H1 (cell line): ENCODE measurements around the gene SHISA9. TPM values are rescaled to one million over a fixed set of nuclear protein-coding genes. Genes with fewer than 3 reads are reported as not detected.
A peak's percentile ranks its signal among the peaks of the same experiment; 100 is the strongest.

Experiments
- CHD1 ChIP-seq: IDR thresholded peaks from 2 replicates; pipeline ENCODE4 v1.6.1; 2012; ENCODE audit warnings: low read depth, low read length, improper control_type of control experiment
- CREB1 ChIP-seq: IDR thresholded peaks from 2 replicates; pipeline ENCODE4 v1.6.1; 2012; ENCODE audit warnings: inconsistent platforms
- KDM4A ChIP-seq: IDR thresholded peaks from one replicate; pipeline ENCODE4 v1.7.1; 2012; ENCODE audit warnings: low read depth, mild to moderate bottlenecking, moderate library complexity, low read length, inconsistent platforms; ENCODE audit not compliant: severe bottlenecking
- SRF ChIP-seq: IDR thresholded peaks from 2 replicates; pipeline ENCODE4 v1.6.1; 2011; ENCODE audit warnings: mild to moderate bottlenecking, low read depth, low read length, moderate library complexity
- TEAD4 ChIP-seq: IDR thresholded peaks from 2 replicates; pipeline ENCODE4 v1.6.1; 2012; ENCODE audit warnings: low read depth, low read length, inconsistent platforms, mixed read lengths
- polyA plus RNA-seq, 7 experiments: library from polyadenylated mRNA; depleted of rRNA in 3 of 7; stranded (reverse) in 5 of 7; unstranded in 2 of 7; fragments of >200 nt in 5 of 7; fragments of 200-250 nt in 2 of 7; gene quantifications; 1 replicate in 5 of 7; 2 replicates in 1 of 7; 4 replicates in 1 of 7; pipeline versions ENCODE4 v1.2.1 to v1.2.3, GENCODE V29; 2011 to 2013; ENCODE audit warnings: missing spikeins in 2 of 7, mixed read lengths in 2 of 7
- total RNA-seq: library from RNA; stranded (reverse); fragmentation: NEBNext Ultra II Directional; extraction: Animal tissue kit (Norgen Biotek cat#: 25700); gene quantifications from 2 replicates; pipeline ENCODE4 v1.2.1, GENCODE V29; 2021
- TF ChIP-seq, protein P1 (sequence below): IDR thresholded peaks from 2 replicates; pipeline ENCODE4 v1.6.1; 2012; ENCODE audit warnings: inconsistent platforms

SHISA9 gene
- total and polyA plus RNA-seq, 2 of the 8 experiments (the other 6 are each of a cell fraction or from before 2014, with no cell fraction given), result 25.6 to 39.8 TPM

DNA sequence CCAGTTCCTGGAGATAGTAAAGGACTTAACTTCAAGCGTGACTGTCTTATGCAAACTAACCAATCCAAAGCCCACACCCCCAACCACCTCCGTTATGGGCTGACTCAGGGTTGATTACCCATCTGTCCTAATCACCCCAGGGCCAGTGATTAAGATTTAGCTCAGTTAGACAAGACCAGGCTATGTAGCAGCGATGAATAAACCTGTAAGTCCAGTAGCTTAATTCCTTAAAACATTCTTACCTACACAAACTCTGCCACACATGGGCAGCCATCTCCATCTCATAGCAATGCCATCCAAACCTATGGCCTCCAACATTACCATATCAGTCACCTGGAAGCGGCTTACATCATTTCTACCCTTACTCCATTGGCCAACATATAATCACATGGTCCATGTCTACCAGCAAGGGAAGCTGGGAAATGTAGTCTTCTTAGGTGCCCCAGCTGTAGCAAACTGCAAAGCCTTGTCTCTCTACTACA lies 266.7 kb downstream of the SHISA9 start (continued):
- TF ChIP-seq, protein P1, sequence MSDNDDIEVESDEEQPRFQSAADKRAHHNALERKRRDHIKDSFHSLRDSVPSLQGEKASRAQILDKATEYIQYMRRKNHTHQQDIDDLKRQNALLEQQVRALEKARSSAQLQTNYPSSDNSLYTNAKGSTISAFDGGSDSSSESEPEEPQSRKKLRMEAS, result no peak
- TF ChIP-seq SRF (no peak), CHD1 (no peak), KDM4A (no peak), CREB1 (peak; percentile 44; the same call in 1 of the 2 replicates), TEAD4 (no peak)
- TF ChIP-seq, all 59 proteins: peak for 7
